Stimulated activated naive B cell treated with anti-CD40 and anti-IgM and Interleukin-4, amounts not matched to agents 10 μg/mL and 1 μg/mL and 100 μg/mL, for 72 hours (primary cell): ENCODE results near the gene KCNS3.

ENCODE experiments used
- ATAC-seq, 2 donors: fragments of 150-1000 bp; cut with Tn5 transposase; replicated peaks; 2 replicates each; pipeline ENCODE4 v1.10.0; 2021; ENCODE audit warnings: moderate library complexity in 1 of 2
- DNase-seq: peaks from one replicate; pipeline ENCODE4 v3.0.0; 2021
- H3K27ac Mint-ChIP-seq: one replicate; pipeline ENCODE4 v1.8.0; 2022; ENCODE audit warnings: mild to moderate bottlenecking, mixed read lengths
- H3K27me3 Mint-ChIP-seq, 2 donors: one replicate each; pipeline ENCODE4 v1.8.0; 2022; ENCODE audit warnings: mixed read lengths in 2 of 2
- H3K36me3 Mint-ChIP-seq, 2 donors: one replicate each; pipeline ENCODE4 v1.8.0; 2022; ENCODE audit warnings: mixed read lengths in 2 of 2, mild to moderate bottlenecking in 1 of 2
- H3K4me1 Mint-ChIP-seq, 2 donors: one replicate each; pipeline ENCODE4 v1.8.0; 2022; ENCODE audit warnings: mixed read lengths in 2 of 2, mild to moderate bottlenecking in 1 of 2
- H3K4me3 Mint-ChIP-seq, 2 donors: one replicate each; pipeline ENCODE4 v1.8.0; 2022; ENCODE audit warnings: mild to moderate bottlenecking in 2 of 2, mixed read lengths in 2 of 2, moderate library complexity in 1 of 2
- H3K9me3 Mint-ChIP-seq, 2 donors: one replicate each; pipeline ENCODE4 v1.8.0; 2022; ENCODE audit warnings: mixed read lengths in 2 of 2, mild to moderate bottlenecking in 1 of 2

KCNS3 gene

GRCh38 chr2:17878281-17879136, at the start of gene KCNS3:
KCNS3 (plus strand) TSS chr2:17878667; CDS start chr2:17931009, 52,342 bp downstream.
- Mint-ChIP-seq H3K27ac (no peak within 1 kb of the TSS), H3K4me1 (peaks cover 13 to 23% of the 10 kb centered on the region in 2 donors), H3K4me3 (peak within 1 kb of the TSS; percentile 84 to 87), H3K27me3 (peaks cover 55 to 80% of the 10 kb centered on the region in 2 donors), H3K36me3 (no peaks in the 10 kb centered on the region), H3K9me3 (peaks cover 2% of the 10 kb centered on the region in 2 donors)
- ATAC-seq = peak; percentile 76 to 77
- DNase-seq = peak; percentile 8

- peak; percentile 50 for DNase-seq
- peaks cover 14 to 31% of the 10 kb centered on the region in 2 donors for H3K4me1 Mint-ChIP-seq
- H3K36me3 Mint-ChIP-seq = peaks cover 0 to 12% of the 10 kb centered on the region in 2 donors
- peak overlapping the region; percentile 54 to 79 for H3K4me3 Mint-ChIP-seq
- H3K9me3 Mint-ChIP-seq = peaks cover 8 to 9% of the 10 kb centered on the region in 2 donors
- peak; percentile 91 to 93 for ATAC-seq
- peak overlapping the region; percentile 9 for H3K27ac Mint-ChIP-seq
- H3K27me3 Mint-ChIP-seq = no peaks in the 10 kb centered on the region
These were observed 48.1 kb upstream of the KCNS3 start for GRCh38 chr2:17830053-17831034.

GRCh38 chr2:17835516-17835915, 43.0 kb upstream of the KCNS3 start:
- Mint-ChIP-seq H3K27ac (no peak overlapping the region), H3K4me3 (no peak overlapping the region), H3K9me3 (no peaks in the 10 kb centered on the region), H3K27me3 (no peaks in the 10 kb centered on the region), H3K4me1 (peaks cover 3 to 4% of the 10 kb centered on the region in 2 donors), H3K36me3 (no peaks in the 10 kb centered on the region)
- DNase-seq (no peak), ATAC-seq (no peak)

GRCh38 chr2:17839959-17840358, 38.5 kb upstream of the KCNS3 start:
- Mint-ChIP-seq H3K4me3 (no peak overlapping the region), H3K27ac (no peak overlapping the region), H3K9me3 (no peaks in the 10 kb centered on the region), H3K4me1 (no peaks in the 10 kb centered on the region), H3K36me3 (no peaks in the 10 kb centered on the region), H3K27me3 (no peaks in the 10 kb centered on the region)
- no peak for ATAC-seq
- DNase-seq = no peak

- Mint-ChIP-seq H3K4me1 (peaks cover 0 to 6% of the 10 kb centered on the region in 2 donors), H3K4me3 (no peak overlapping the region), H3K27me3 (no peaks in the 10 kb centered on the region), H3K27ac (no peak overlapping the region), H3K36me3 (no peaks in the 10 kb centered on the region), H3K9me3 (no peaks in the 10 kb centered on the region)
- ATAC-seq (no peak), DNase-seq (no peak)
These were observed 35.0 kb upstream of the KCNS3 start for GRCh38 chr2:17843457-17843856.

GRCh38 chr2:17845806-17846205, 32.7 kb upstream of the KCNS3 start:
- no peak for DNase-seq
- H3K27me3 Mint-ChIP-seq = no peaks in the 10 kb centered on the region
- H3K9me3 Mint-ChIP-seq = no peaks in the 10 kb centered on the region
- ATAC-seq = no peak
- no peak overlapping the region for H3K4me3 Mint-ChIP-seq
- H3K4me1 Mint-ChIP-seq = peaks cover 0 to 6% of the 10 kb centered on the region in 2 donors
- H3K36me3 Mint-ChIP-seq = no peaks in the 10 kb centered on the region
- H3K27ac Mint-ChIP-seq = no peak overlapping the region

GRCh38 chr2:17846676-17847075, 31.8 kb upstream of the KCNS3 start:
- H3K4me3 Mint-ChIP-seq = no peak overlapping the region
- H3K27ac Mint-ChIP-seq = no peak overlapping the region
- peaks cover 0 to 6% of the 10 kb centered on the region in 2 donors for H3K4me1 Mint-ChIP-seq
- ATAC-seq = no peak
- H3K9me3 Mint-ChIP-seq = no peaks in the 10 kb centered on the region
- H3K27me3 Mint-ChIP-seq = no peaks in the 10 kb centered on the region
- no peak for DNase-seq
- no peaks in the 10 kb centered on the region for H3K36me3 Mint-ChIP-seq

GRCh38 chr2:17847236-17847635, 31.2 kb upstream of the KCNS3 start:
- peaks cover 2 to 6% of the 10 kb centered on the region in 2 donors for H3K4me1 Mint-ChIP-seq
- H3K4me3 Mint-ChIP-seq = no peak overlapping the region
- ATAC-seq = no peak
- H3K36me3 Mint-ChIP-seq = no peaks in the 10 kb centered on the region
- H3K27ac Mint-ChIP-seq = no peak overlapping the region
- H3K9me3 Mint-ChIP-seq = no peaks in the 10 kb centered on the region
- DNase-seq = no peak
- peaks cover 0 to 5% of the 10 kb centered on the region in 2 donors for H3K27me3 Mint-ChIP-seq

- DNase-seq = no peak
- no peak for ATAC-seq
- no peak overlapping the region for H3K27ac Mint-ChIP-seq
- no peaks in the 10 kb centered on the region for H3K36me3 Mint-ChIP-seq
- peaks cover 2 to 6% of the 10 kb centered on the region in 2 donors for H3K4me1 Mint-ChIP-seq
- no peak overlapping the region for H3K4me3 Mint-ChIP-seq
- no peaks in the 10 kb centered on the region for H3K9me3 Mint-ChIP-seq
- H3K27me3 Mint-ChIP-seq = peaks cover 7 to 18% of the 10 kb centered on the region in 2 donors
These were observed 29.2 kb upstream of the KCNS3 start for GRCh38 chr2:17849275-17849674.

GRCh38 chr2:17850151-17850550, 28.3 kb upstream of the KCNS3 start:
- H3K4me3 Mint-ChIP-seq = no peak overlapping the region
- H3K27ac Mint-ChIP-seq = no peak overlapping the region
- H3K9me3 Mint-ChIP-seq = no peaks in the 10 kb centered on the region
- peaks cover 2 to 6% of the 10 kb centered on the region in 2 donors for H3K4me1 Mint-ChIP-seq
- ATAC-seq (no peak), DNase-seq (no peak)
- peaks cover 12 to 22% of the 10 kb centered on the region in 2 donors for H3K27me3 Mint-ChIP-seq
- no peaks in the 10 kb centered on the region for H3K36me3 Mint-ChIP-seq

GRCh38 chr2:17851731-17852585, 26.5 kb upstream of the KCNS3 start:
- peaks cover 17 to 22% of the 10 kb centered on the region in 2 donors for H3K27me3 Mint-ChIP-seq
- no peaks in the 10 kb centered on the region for H3K36me3 Mint-ChIP-seq
- peak; percentile 60 to 82 for ATAC-seq
- no peak overlapping the region for H3K27ac Mint-ChIP-seq
- DNase-seq = peak; percentile 28
- H3K9me3 Mint-ChIP-seq = no peaks in the 10 kb centered on the region
- peaks cover 2 to 6% of the 10 kb centered on the region in 2 donors for H3K4me1 Mint-ChIP-seq
- no peak overlapping the region for H3K4me3 Mint-ChIP-seq

- Mint-ChIP-seq H3K27me3 (peaks cover 27 to 38% of the 10 kb centered on the region in 2 donors), H3K4me3 (no peak overlapping the region), H3K4me1 (peaks cover 0 to 2% of the 10 kb centered on the region in 2 donors), H3K9me3 (no peaks in the 10 kb centered on the region), H3K36me3 (no peaks in the 10 kb centered on the region), H3K27ac (no peak overlapping the region)
- no peak for ATAC-seq
- no peak for DNase-seq
These were observed 24.7 kb upstream of the KCNS3 start for GRCh38 chr2:17853799-17854198.

GRCh38 chr2:17857021-17857420, 21.4 kb upstream of the KCNS3 start:
- Mint-ChIP-seq H3K27ac (no peak overlapping the region), H3K4me3 (no peak overlapping the region), H3K9me3 (no peaks in the 10 kb centered on the region), H3K27me3 (peaks cover 45 to 57% of the 10 kb centered on the region in 2 donors), H3K4me1 (no peaks in the 10 kb centered on the region), H3K36me3 (no peaks in the 10 kb centered on the region)
- no peak for ATAC-seq
- no peak for DNase-seq
